GM04503 (cell line): ENCODE results near the gene ADM.

Source experiments
- DNase-seq: peaks from one replicate; pipeline ENCODE4 v3.0.0-alpha.2; 2012; ENCODE audit warnings: low read depth

Gene ADM

DNA sequence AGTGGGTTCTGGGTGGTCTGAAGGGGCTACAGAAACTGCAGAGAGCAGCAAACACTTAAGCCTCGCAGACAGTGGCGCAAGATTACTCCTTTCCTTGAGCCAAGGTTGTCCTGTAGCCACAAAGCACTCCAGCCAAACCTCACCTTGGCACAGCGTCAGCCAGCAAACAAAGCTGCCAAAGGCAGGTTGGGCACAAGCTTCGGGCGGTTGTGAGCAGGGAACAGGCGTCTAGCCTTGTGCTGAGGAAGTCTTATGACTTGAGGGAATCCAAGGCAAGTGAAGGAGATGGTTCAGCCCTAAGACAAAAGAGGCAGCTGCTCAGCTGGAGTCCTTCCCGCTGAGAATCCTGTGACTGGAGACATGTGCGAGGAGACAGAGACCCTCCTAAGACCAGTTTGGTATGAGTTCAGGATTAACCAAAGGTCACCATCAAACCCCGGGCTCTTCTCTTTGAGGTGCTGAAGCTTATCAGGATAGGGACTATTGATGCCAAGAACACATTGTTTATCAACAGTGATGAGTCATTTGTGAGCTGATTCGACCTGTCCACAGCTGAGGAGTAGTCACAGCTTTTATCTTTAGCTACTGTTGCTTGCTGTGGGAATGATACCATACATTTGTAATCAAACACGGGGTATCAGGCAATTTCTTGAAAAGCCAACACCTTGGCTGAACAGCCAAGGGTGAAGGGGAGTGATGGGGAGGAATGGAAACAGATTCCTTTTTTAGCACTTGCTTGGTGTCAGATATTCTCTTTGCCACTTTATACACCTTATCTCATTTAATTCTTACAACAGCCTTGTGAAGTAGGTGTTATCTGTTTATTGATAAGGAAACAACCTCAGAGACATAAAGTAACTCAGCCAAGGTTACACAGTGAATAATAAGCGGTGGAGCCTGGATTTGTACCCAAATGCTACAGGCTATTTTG is 4.6 kb downstream of the ADM start:
- peak; percentile 94 for DNase-seq

DNA sequence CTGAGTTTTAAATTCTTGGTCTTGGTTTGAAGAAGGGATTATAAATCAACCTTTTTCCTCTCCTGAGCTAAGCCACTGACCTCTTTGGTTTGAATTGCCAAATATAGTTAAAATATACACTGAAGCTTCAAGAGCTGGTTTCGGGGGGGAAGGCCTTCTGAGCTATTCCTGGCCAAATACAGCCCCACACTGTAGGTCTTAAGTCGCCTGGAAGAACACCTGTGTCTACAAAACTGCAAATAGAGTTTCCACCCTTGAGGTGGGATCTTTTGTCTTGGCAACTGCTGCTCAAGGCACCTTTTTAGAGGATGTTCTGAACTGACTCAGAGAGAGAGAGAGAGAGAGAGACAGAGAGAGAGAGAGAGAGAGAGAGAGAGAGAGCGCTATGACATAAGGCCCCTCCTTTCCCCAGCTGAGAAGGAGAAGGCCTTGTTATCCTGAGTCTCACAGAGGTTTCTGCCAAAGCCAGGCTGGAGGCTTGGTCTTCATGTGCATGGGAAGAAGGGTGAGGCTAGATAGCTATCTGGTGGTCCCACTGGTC is 5.5 kb downstream of the ADM start:
- no peak for DNase-seq

DNA sequence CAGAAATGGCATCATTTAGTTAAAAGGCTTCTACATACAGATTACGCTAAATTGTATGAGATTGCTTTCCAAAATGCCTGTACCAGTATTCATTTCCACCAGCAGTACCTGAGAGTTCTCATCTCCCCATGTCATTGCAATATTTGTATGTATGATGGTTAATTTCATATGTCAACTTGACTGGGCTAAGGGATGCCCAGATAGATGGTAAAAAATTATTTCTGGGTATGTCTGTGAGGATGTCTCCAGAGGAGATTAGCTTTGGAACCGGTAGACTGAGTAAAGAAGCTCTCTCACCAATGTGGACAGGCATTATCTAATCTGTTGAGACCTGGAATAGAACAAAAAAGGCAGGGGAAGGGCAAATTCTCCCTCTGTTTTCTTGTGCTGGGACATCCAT is 6.9 kb downstream of the ADM start:
- DNase-seq, result no peak

DNA sequence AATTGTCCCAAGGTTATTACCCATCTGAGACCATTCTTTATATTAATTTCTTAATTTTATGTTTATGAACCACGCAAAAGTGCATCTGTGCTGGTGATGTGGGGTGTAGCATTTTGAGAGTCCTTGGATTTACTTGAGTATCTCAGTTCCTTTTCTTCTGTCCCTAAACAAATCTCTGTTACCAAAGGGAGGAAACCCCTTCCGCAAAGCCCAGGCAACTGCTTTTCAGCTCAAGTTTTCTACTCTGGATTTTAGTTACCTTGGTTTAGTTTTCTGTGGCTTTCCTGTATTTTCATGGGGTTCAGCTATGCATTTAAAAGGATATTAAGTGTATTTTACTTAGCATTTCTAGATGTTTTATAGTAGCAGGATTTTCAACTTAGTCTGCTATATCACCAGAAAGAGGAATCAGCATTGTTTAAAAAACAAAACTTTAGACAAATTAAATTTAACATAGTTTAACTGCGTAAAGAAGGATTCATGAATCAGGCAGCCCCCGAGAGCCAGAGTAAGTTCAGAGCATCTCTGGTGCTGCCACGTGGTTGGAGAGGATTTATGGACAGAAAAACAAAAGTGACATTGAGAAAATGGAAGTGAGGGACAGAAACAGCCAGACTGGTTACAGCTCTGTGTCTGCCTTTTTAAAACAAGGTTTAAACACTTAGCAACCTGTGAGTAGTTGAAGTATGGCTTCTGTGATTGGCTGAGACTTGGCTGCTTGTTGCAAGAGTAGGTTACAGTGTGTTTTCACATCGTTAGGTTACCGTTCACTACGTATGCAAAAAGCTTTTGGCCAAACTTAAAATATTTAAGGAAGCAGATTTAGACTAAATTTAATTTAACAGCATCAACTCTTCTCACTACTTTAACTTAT is 9.6 kb downstream of the ADM start:
- DNase-seq, result no peak

DNA sequence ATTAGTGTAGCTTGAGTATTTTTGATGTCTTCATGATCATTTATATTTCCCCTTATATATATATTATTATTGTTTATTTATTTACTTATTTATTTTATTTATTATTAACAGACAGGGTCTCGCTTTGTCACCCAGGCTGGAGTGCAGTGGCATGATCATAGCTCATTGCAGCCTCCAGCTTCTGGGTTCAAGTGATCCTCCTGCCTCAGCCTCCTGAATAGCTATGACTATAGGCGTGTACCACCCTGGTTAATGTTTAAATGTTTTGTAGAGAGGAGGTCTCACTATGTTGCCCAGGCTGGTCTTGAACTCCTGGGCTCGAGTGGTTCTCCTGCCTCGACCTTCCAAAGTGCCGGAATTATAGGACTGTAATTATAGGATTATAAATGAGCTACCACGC is 10.2 kb downstream of the ADM start:
- DNase-seq, result no peak

DNA sequence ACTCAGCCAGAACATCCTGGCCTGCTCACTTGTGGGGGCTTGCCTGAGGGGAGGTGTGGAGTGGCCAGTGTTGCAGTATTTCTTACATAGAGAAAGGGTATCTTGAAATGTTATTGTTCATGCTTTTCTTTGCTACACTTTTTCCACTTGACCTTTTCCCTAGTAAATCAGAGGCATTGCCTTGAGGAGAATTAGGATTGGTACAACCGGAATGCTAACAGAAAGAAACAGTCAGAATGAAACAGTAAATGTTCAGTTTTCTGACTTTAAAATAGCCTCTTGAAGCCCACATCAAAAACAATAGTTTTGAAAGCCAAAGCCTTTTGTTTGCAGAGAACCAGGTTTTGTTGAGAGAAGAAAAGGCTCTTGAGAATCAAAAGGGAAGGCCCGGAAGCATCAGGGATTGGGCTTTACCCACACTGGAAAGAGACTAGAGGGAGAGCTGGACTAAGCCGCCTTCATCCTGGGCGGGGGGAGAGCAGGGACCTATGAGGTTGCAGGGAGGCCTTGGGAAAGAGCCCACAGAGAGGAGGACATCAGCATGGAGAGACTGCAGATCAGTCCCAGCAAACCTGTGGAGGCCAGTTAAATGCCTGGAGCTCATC is 12.4 kb downstream of the ADM start:
- no peak for DNase-seq

DNA sequence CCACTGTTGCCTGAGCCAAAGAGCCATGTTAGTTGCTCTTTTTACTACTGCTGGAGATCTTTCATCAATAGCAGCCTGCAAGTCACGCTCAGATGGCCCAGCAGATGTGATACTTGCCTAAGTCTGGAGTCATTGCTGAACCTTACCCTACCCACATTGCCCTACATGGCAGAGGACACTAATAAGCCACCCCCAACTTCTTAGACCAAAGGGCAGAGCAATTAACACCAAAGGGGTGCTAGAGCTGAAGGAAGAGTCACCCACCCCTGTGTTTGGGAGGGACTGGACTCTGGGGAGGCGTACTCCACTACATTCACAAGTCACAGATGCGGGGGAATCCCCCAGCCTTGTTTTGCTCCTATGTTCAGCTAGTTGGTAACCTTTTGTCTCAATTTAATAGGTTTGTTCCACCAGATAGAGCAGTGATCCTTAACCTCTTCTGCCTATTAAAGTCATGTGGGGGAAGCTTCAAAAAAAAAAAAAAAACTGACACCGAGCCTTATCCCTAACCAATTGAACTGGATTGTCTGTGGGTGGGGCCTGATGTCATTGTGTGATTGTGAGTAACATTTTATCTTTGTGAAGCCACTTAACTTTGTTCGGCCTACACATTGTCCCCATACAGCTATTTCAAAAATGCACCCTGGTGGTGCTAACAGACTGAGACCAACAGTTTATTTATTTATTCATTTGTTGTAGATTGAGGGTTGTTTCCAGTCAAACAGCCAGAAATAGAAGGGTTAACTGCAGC is 13.1 kb downstream of the ADM start:
- DNase-seq, result no peak

DNA sequence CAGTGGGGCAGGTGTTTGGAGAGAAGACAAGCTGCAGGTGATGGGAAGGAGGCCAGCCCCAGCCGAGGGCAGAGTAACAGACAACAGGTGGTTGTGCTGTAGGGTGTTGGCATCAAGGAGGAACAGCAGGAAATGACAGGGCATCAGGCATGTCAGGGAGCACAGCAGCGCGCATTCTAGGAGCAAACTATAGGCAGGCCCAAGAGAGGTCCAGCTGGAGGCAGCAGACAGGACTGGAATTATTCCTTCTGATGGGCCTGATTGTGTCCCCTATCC is 13.6 kb downstream of the ADM start:
- DNase-seq, result no peak

DNA sequence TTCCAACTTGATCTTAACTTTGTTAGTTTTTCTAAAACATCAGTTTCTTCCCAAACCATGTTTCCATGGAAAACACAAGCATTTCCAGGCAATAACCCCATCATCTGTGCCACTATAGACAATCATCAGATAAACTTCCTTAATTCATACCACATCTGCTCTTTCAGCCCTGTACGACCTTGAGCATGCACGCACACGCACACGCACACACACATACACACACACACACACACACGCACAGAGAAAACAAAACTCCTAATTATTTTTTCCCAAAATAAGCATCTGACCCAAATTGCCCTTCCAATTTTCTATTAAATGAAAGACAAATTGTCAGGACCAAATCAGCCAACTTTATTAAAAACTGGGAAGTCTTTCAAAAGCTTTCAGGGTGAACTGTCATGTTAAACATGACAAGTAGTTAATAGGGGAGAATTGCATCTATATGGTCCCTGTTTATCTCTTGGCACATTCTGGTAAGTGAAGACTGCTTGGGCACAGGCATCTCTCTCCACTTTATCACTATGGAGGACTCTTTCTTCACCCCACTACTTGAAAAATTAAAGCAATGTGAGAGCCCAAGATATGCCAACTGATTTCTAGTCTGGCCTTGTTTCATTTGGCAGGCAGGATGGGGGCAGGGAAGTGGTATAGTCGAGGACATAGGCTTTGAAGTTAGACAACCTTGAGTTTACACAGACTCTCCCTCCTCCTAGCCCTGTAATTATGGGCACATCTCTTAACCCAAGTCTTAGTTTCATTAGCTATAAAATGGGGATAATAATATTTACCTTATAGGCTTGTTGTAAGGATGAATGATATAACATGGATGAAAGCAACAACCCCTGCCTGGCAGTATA is 15.1 kb downstream of the ADM start:
- DNase-seq, result no peak

DNA sequence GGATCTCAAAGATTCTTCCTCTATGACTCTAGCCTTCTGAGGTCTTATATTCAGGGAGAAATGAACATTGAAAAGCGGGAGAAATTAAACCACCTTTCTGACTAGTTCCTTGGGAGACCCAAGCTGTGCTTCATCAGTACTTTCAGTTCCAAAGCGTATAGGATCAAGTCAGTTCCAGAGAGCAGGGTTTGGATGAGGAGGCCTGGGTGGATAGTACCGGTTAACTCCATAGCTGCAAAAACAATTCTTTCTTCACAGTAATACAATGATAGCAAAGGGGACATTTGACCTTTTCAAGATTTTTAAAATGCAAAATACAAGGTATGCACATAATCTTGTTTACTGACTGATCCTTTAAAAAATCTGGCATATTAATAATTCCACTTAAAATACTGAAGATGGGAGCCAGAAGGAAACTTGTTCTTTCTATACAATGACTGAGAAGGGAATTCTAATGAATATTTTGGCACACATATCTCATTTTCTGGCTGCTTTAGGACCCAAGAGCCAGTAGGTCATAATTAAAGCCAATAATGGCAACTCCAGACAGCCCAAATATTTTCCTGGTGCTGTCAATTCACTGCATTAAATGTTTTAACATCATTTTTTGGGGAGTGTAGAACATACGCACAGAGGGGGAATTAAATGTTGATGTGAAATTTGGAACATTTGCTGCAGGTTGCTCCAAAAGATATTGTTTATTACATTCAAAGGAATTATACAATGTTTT is 16.0 kb downstream of the ADM start:
- no peak for DNase-seq

DNA sequence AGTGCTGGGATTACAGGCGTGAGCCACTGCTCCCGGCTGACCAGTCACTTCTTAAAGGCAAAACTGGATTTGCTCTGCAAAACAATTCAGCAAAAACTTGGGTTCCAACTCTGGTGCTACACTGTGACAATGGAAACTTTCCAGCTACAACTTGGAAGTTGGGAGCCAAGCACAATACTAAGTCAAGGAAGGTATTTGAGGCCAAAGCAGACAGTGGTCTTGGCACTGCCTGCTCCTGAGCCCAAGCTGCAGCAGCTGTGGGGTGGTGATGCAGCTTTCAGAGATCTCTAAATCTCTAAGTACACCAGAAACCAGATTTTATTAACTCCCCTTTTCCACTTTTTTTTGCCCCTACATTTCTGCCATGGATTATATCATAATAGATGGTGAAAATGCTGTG is 17.5 kb downstream of the ADM start:
- no peak for DNase-seq

DNA sequence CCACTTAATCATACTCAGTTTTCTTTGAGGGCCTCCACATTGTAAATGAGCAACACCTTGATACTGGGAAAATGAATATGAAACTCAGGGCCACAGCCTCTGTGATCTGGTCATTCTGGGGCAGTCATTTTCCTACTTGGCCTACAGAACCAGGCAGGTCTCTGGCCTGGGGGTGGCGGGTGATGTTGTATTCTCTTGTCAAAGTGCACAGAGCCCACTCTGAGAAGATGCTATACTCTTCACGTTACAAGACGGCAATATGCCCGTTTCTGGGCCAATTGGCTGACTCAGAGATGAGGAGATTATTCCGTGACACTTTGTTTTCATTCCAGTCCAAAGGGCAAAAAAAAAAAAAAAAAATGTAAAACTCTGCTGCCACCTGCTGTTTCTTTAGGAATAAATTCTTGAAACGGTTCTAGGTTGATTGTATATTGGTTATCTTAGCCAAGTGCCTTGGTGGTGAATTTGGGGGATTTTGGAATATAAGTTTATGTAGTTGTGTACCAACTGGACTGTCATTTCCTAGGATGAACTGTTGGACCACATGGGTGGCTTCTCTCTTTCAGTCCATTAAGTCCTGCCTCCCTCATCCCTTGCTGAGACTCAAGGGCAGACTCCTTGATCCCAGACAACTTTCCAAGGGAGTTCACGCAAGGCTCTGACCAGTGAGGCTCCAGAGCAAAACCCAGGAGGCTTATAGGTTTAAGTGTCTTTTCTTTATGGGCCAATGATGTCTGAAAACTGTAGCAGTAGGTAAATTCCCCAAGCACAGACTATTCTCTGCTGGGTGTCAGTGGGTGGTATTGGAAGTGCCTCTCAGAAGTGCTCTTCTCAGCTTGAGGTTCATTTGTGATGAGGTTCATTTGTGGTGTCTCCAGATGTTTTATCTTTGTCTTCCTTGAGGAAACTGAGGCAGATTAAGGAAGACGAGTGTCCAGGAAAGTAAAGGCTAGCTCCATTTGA is 18.2 kb downstream of the ADM start:
- DNase-seq, result peak; percentile 82

DNA sequence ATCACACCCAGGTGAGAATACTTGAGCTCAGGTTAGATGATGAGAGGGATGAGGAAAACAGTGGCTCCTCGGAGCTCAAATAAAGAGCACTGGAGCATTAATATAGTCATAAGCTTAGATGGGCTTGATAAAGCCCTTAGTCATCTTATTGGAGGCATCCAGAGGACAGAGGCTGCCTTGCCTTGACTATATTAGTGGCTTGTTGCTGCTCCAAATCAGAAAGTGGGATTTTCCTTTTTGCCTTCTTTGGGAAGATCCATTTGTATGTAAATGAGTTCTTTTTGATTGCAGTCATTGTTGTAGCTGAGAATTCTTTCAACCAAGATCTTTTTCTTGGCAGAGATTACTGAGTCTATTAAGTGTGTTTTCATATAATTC is 18.9 kb downstream of the ADM start:
- no peak for DNase-seq

DNA sequence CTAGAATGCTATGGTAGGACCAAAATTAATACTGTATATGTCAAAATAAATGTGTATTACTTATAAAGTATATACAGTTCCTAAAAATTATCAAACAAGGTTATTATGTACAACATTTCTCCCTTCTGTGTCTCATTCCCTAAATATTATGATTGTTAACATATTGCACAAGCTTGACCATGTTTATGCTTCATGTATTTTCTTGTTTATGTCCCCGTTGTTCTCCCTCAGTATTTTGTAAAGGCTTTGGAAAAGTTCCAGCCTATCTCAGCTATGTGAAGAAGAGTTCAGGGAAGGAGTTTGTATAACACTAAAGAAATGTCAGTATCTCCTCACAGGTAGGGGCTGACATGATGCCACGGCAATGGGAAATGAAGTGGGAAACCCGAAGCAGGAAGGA is 19.6 kb downstream of the ADM start:
- no peak for DNase-seq

DNA sequence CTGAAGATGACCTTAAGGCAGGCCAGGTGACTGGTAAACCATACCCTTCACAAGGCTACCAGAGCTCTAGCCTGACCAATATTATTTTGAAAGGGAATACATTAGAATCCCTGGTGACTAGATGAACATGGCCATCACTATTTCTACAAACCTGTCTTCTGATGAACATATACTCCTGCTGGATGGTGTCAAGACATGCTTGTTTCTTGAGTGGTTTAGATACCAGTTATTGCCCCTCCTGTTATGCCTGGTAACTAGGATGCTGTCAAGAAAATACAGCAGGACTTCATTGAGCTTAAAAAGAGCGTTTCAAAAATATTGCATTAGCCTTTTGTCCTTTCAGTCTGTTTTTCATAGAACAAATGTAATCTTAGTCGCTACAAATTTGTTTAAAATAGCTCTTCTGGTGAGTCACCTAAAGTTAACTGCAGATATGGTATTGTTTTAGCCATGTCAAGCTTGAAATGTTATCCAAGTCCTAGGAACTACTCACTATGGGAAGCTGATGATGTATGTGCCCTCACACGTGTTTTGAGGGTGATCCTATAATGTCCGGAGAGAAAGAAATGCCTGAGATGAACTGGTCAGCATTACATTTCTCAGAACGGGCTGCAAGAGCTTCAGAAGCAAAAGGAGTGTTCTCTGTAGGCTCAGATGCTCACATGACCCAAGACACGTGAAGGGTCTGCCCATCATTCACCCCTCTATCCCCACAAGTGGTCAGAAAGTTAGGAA is 20.6 kb downstream of the ADM start:
- DNase-seq, result peak; percentile 83

DNA sequence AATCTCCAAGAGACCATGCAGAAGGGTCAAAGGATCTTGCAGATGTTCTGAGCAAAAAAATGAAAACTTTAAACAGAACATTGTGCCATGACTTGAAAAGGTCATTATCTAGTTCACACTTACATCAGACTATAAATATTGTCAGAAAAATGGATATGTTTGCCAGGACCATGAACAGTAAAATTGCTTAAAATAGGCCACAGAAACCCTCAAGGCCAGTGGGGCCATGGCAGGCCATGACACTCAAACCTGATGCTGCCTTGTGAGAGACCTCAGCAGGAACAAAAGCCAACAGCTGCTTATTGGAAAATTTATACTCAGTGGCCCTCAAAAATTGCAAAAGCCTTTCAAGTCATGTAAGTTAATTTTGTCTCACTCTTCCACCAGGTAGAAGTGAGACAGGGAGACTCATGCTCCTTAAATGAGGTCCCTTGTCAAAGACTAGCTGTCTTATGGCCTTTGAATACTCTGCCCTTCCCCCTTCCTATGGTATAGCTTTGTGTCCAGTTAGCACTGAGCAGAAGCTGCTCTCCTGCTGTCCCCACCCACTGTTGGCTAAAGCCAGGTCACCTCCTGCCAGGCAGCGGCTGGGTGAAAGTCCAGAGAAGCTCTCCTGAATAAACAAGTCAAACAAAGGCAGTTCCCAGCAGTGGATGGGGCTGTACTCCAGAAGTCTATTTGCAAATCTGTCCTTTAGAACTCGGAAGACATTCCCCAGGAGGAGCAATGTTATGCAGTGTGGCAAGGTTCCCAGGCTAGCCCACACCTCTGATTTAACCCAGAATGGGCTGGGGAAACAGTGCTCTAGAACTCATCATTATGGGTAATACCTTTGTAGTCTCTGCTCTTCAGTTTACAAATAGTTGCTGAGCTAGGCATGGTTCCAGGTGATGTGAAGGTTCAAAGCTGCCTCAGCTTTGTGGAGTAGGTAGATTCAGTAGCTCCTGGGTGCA is 21.4 kb downstream of the ADM start:
- no peak for DNase-seq

DNA sequence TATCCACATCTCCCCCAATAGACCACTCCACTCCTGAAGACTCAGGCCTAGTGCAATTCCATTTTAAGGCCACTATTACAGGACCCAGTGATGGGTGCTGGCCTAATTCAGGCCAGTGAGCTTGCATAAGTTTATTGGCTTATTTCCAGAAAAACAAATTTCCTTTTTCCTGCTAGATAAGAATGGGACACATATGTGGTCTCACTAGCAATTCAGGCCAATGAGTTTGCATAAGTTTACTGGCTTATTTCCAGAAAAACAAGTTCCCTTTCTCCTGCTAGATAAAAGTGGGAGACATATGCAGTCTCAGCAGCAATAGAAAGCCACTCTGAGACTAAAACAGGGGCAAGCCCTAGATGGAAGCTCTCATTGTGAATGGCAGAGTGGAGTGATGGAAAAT is 22.4 kb downstream of the ADM start:
- no peak for DNase-seq
